Caki2 (cell line): ENCODE data around the gene WWOX. TPM values are rescaled to one million over a fixed set of nuclear protein-coding genes. Genes with fewer than 3 reads are reported as not detected.

Source experiments
- DNase-seq: peaks from one replicate; pipeline ENCODE4 v3.0.0-alpha.2; 2015; ENCODE audit warnings: low read depth
- in situ Hi-C: cut with HindIII; loops from 2 replicates; pipeline ENCODE4 v1.10.0; 2016; ENCODE audit warnings: low sequenced_read_pairs, low pct_unique_long_range_greater_than_20kb, mixed read lengths
- total RNA-seq: library from RNA; depleted of rRNA; stranded (reverse); fragments of >200 nt; shearing (Covaris generic); gene quantifications from 2 replicates; pipeline ENCODE4 v1.2.3, GENCODE V29; 2014; ENCODE audit warnings: low replicate concordance

The WWOX gene
- total RNA-seq, 1 experiment from 2014 or later = 15.1 TPM

- no peak for DNase-seq
- in situ Hi-C loops = no loop called here
Observed at GRCh38 chr16:78478267-78478861, 378.9 kb downstream of the WWOX start.

GRCh38 chr16:78479723-78480122 lies 380.3 kb downstream of the WWOX start:
- no peak for DNase-seq
- in situ Hi-C loops = no loop called here

GRCh38 chr16:78480588-78480987 lies 381.1 kb downstream of the WWOX start:
- in situ Hi-C loops = no loop called here
- DNase-seq = no peak

- DNase-seq = no peak
- in situ Hi-C loops = no loop called here
Observed at GRCh38 chr16:78483124-78483992, 383.9 kb downstream of the WWOX start.

GRCh38 chr16:78484509-78485058 lies 385.1 kb downstream of the WWOX start:
- in situ Hi-C loops = no loop called here
- no peak for DNase-seq

- in situ Hi-C loops = no loop called here
- no peak for DNase-seq
Observed at GRCh38 chr16:78485188-78485916, 385.9 kb downstream of the WWOX start.

- in situ Hi-C loops = no loop called here
Observed at GRCh38 chr16:78485917-78486257, 386.4 kb downstream of the WWOX start.

GRCh38 chr16:78487471-78487870 lies 388.0 kb downstream of the WWOX start:
- in situ Hi-C loops = no loop called here
- no peak for DNase-seq

More at GRCh38 chr16:78485917-78486257, 386.4 kb downstream of the WWOX start:
- DNase-seq = no peak

GRCh38 chr16:78489072-78489471 lies 389.6 kb downstream of the WWOX start:
- in situ Hi-C loops = no loop called here
- DNase-seq = no peak

GRCh38 chr16:78489631-78490030 lies 390.2 kb downstream of the WWOX start:
- in situ Hi-C loops = no loop called here
- DNase-seq = no peak

GRCh38 chr16:78490431-78490830 lies 391.0 kb downstream of the WWOX start:
- in situ Hi-C loops = no loop called here

GRCh38 chr16:78490847-78491246 lies 391.4 kb downstream of the WWOX start:
- no peak for DNase-seq
- in situ Hi-C loops = no loop called here

More at GRCh38 chr16:78490431-78490830, 391.0 kb downstream of the WWOX start:
- no peak for DNase-seq

- no peak for DNase-seq
- in situ Hi-C loops = no loop called here
Observed at GRCh38 chr16:78493573-78493972, 394.1 kb downstream of the WWOX start.

- DNase-seq = no peak
- in situ Hi-C loops = no loop called here
Observed at GRCh38 chr16:78494105-78494504, 394.7 kb downstream of the WWOX start.

GRCh38 chr16:78494674-78495073 lies 395.2 kb downstream of the WWOX start:
- no peak for DNase-seq
- in situ Hi-C loops = no loop called here

GRCh38 chr16:78496189-78496588 lies 396.7 kb downstream of the WWOX start:
- no peak for DNase-seq
- in situ Hi-C loops = no loop called here

- in situ Hi-C loops = no loop called here
- DNase-seq = no peak
Observed at GRCh38 chr16:78499399-78499798, 399.9 kb downstream of the WWOX start.

GRCh38 chr16:78500659-78501270 lies 401.3 kb downstream of the WWOX start:
- DNase-seq = no peak
- in situ Hi-C loops = no loop called here
